Epithelial cell of proximal tubule (primary cell): ENCODE measurements around the gene MRC2. TPM values are rescaled to one million over a fixed set of nuclear protein-coding genes. Genes with fewer than 3 reads are reported as not detected.

Source experiments
- DNase-seq: peaks from one replicate; pipeline ENCODE4 v3.0.0-alpha.2; 2011; ENCODE audit warnings: low read depth
- H3K4me3 ChIP-seq: 2 replicates; pipeline ENCODE4 v1.5.1; 2011; ENCODE audit warnings: low read depth, mild to moderate bottlenecking, low read length
- CTCF ChIP-seq: conservative IDR thresholded peaks from 2 replicates; pipeline ENCODE4 v1.5.1; 2012; ENCODE audit warnings: low read depth, mild to moderate bottlenecking, low read length
- total RNA-seq: library from RNA; depleted of rRNA; stranded (reverse); fragments of >200 nt; gene quantifications from 2 replicates; pipeline ENCODE4 v1.2.3, GENCODE V29; 2015

MRC2 gene
- total RNA-seq, 1 donor from 2014 or later: 50.4 TPM

GRCh38 chr17:62652251-62653001 lies 25.0 kb downstream of the MRC2 start:
- no peak for TF ChIP-seq CTCF
- peak overlapping the region; percentile 58 for H3K4me3 ChIP-seq
- DNase-seq: no peak

GRCh38 chr17:62653002-62653825 lies 25.7 kb downstream of the MRC2 start:
- TF ChIP-seq CTCF: no peak
- H3K4me3 ChIP-seq: peak overlapping the region; percentile 58
- DNase-seq: no peak

GRCh38 chr17:62653826-62654761 lies 26.6 kb downstream of the MRC2 start:
- no peak for TF ChIP-seq CTCF
- H3K4me3 ChIP-seq: no peak overlapping the region
- DNase-seq: no peak

- DNase-seq: no peak
- no peak for TF ChIP-seq CTCF
Observed at GRCh38 chr17:62655656-62656055, 28.2 kb downstream of the MRC2 start.

GRCh38 chr17:62656446-62656845 lies 29.0 kb downstream of the MRC2 start:
- no peak overlapping the region for H3K4me3 ChIP-seq
- no peak for TF ChIP-seq CTCF
- DNase-seq: no peak

More at GRCh38 chr17:62655656-62656055, 28.2 kb downstream of the MRC2 start:
- no peak overlapping the region for H3K4me3 ChIP-seq

- DNase-seq: no peak
- TF ChIP-seq CTCF: no peak
Observed at GRCh38 chr17:62657145-62657665, 29.7 kb downstream of the MRC2 start.

More at GRCh38 chr17:62657145-62657665, 29.7 kb downstream of the MRC2 start:
- no peak overlapping the region for H3K4me3 ChIP-seq
